Heart left ventricle (tissue), 16 donors: ENCODE measurements around the gene CLRN1. TPM values are rescaled to one million over a fixed set of nuclear protein-coding genes. Genes with fewer than 3 reads are reported as not detected.

Experiments
- ATAC-seq, 4 donors: fragments of 200-7000 bp; cut with Tn5 transposase; one replicate each; pipeline ENCODE4 v1.9.1; 2020 to 2022; ENCODE audit warnings: moderate library complexity in 4 of 4, mild to moderate bottlenecking in 3 of 4, moderate number of reproducible peaks in 1 of 4
- DNase-seq, 5 donors: peaks; one replicate each; pipeline ENCODE4 v3.0.0-alpha.2; 2020
- H3K27ac ChIP-seq, 12 donors: fragments of 200-600 bp; sonication (generic) in 4 of 12; one replicate each; pipeline versions ENCODE4 v1.5.0 to v1.8.0; 2016 to 2022; ENCODE audit warnings: mild to moderate bottlenecking in 2 of 12
- H3K27me3 ChIP-seq, 9 donors: fragments of 200-600 bp; sonication (generic) in 2 of 9; one replicate each; pipeline versions ENCODE4 v1.5.1 to v1.8.0; 2016 to 2022; ENCODE audit warnings: mild to moderate bottlenecking in 3 of 9
- H3K36me3 ChIP-seq, 9 donors: fragments of 200-600 bp; sonication (generic) in 2 of 9; one replicate each; pipeline versions ENCODE4 v1.5.0 to v1.8.0; 2018 to 2022; ENCODE audit warnings: mild to moderate bottlenecking in 2 of 9
- H3K4me1 ChIP-seq, 12 donors: fragments of 200-600 bp; sonication (generic) in 4 of 12; one replicate each; pipeline versions ENCODE4 v1.5.0 to v1.8.0; 2016 to 2022; ENCODE audit warnings: mild to moderate bottlenecking in 3 of 12
- H3K4me3 ChIP-seq, 12 donors: fragments of 200-600 bp; sonication (generic) in 4 of 12; one replicate each; pipeline versions ENCODE4 v1.5.0 to v1.8.0; 2017 to 2022; ENCODE audit warnings: mild to moderate bottlenecking in 9 of 12, moderate library complexity in 4 of 12
- H3K9me3 ChIP-seq, 12 donors: fragments of 200-600 bp; sonication (generic) in 4 of 12; one replicate each; pipeline versions ENCODE4 v1.5.0 to v1.8.0; 2016 to 2022; ENCODE audit warnings: mild to moderate bottlenecking in 1 of 12
- CTCF ChIP-seq, 12 donors: fragments of 200-600 bp; sonication (generic) in 4 of 12; IDR thresholded peaks; one replicate each; pipeline versions ENCODE4 v1.5.0 to v1.8.0; 2018 to 2022; ENCODE audit warnings: antibody characterized with exemption in 12 of 12, mild to moderate bottlenecking in 5 of 12
- POLR2A ChIP-seq, 2 donors: fragments of 450-650 bp; IDR thresholded peaks; one replicate each; pipeline ENCODE4 v1.6.1; 2017; ENCODE audit warnings: antibody characterized with exemption in 2 of 2, mild to moderate bottlenecking in 2 of 2, moderate library complexity in 2 of 2
- WGBS, 4 donors: extraction: QIAGEN DNeasy Blood & Tissue Kit in 2 of 4; methylation state at CpG; one replicate each; pipeline versions ENCODE4 v1.1.5 to v1.1.7; 2013 to 2018; 5-methylcytosine and 5-hydroxymethylcytosine counted together
- intact Hi-C, 10 donors: fragments of 100-400 bp; cut with DNase I; formaldehyde crosslinking; loops; one replicate each; pipeline versions ENCODE4 v1.11.1 to v1.14.2; 2022
- polyA plus RNA-seq, 2 donors: library from polyadenylated mRNA; stranded (reverse); fragments of 200-250 nt; gene quantifications; one replicate each; pipeline ENCODE4 v1.2.3, GENCODE V29; 2013
- total RNA-seq, 9 donors: library from RNA; depleted of rRNA in 2 of 9; stranded (reverse); fragments of >200 nt in 2 of 9; fragmentation: NEBNext Ultra II Directional in 3 of 9; extraction: Animal tissue kit (Norgen Biotek cat#: 25700) in 3 of 9; gene quantifications; one replicate each; pipeline versions ENCODE4 v1.1.0 to v1.2.4, GENCODE V29; 2016 to 2023
- donor health status: ischemic (EF 13 %, LVEDD 7.1; RV severe dilation, severe dysfunction).
- donor health status: healthy with polysubstance abuse.
- donor health status: DM: no; HTN: yes; CAD: no.
- donor health status: DM: no; HTN: no; CAD: no.
- donor health status: ischemic (EF 25% LVEDD 6.9; RV normal size, moderate dysfunction).
- donor health status: ischemic (EF 25% LVEDD 5.7; RV mildly dilated, moderate dysfunction).
- donor health status: healthy.
- donor health status: DM: yes; HTN: yes; CAD: no.
- donor health status: ischemic (EF 35%, LVEDD 5.7; RV mildly dilated, moderate dysfunction).
- donor health status: nonischemic (EF 11% LVEDD 7.7; RV severe dilation, severe dysfunction).
- donor health status: DM: yes; HTN: yes; CAD: no.
- donor health status: PGD.
- donor health status: ischemic (EF 29% LVEDD 5.4; RV normal size, mild dysfunction).
- donor health status: nonischemic (EF 23%, LVEDD 6.1; RV moderate dilation, normal function).

CLRN1 gene
- total and polyA plus RNA-seq, 11 donors, result not detected

- H3K27ac ChIP-seq, result no peak overlapping the region
- no peak for TF ChIP-seq CTCF (IDR thresholded peaks at IDR 0.05)
- no peaks in the 10 kb centered on the region for H3K9me3 ChIP-seq
- intact Hi-C loops, result loop anchor here in 8 of 10 donors (2.0 to 10.0 kb wide), 3 partner anchors 217 to 219 kb away; no protein-coding TSS in a partner anchor
- H3K4me1 ChIP-seq, result peaks cover 0 to 7% (median 0%) of the 10 kb centered on the region in 12 donors
- no peaks in the 10 kb centered on the region for H3K36me3 ChIP-seq
- DNase-seq (no peak), ATAC-seq (no peak)
- H3K4me3 ChIP-seq, result no peak overlapping the region
- WGBS, 4 donors, result 84 to 94% (median 92%) methylated on average over 1 of the region's 1 CpG
- peaks cover 0 to 9% (median 0%) of the 10 kb centered on the region in 9 donors for H3K27me3 ChIP-seq
Observed at GRCh38 chr3:150928234-150928633, 44.3 kb downstream of the CLRN1 start.

- ATAC-seq (no peak), DNase-seq (no peak)
- 79 to 87% (median 83%) methylated on average over 7 of the region's 7 CpGs for WGBS, 4 donors
- peaks cover 0 to 9% (median 0%) of the 10 kb centered on the region in 9 donors for H3K27me3 ChIP-seq
- no peak overlapping the region for H3K27ac ChIP-seq
- H3K9me3 ChIP-seq, result no peaks in the 10 kb centered on the region
- H3K4me3 ChIP-seq, result no peak overlapping the region
- TF ChIP-seq POLR2A (IDR thresholded peaks at IDR 0.05) (no peak), CTCF (IDR thresholded peaks at IDR 0.05) (no peak)
- H3K4me1 ChIP-seq, result peaks cover 0 to 7% (median 0%) of the 10 kb centered on the region in 12 donors
- intact Hi-C loops, result loop anchor here in 7 of 10 donors (5.0 to 10.0 kb wide), 2 partner anchors 218 to 221 kb away; no protein-coding TSS in a partner anchor
- no peaks in the 10 kb centered on the region for H3K36me3 ChIP-seq
Observed at GRCh38 chr3:150926328-150926727, 46.2 kb downstream of the CLRN1 start.

GRCh38 chr3:150925751-150926201 lies 46.8 kb downstream of the CLRN1 start:
- H3K27ac ChIP-seq, result no peak overlapping the region
- H3K36me3 ChIP-seq, result no peaks in the 10 kb centered on the region
- peaks cover 0 to 7% (median 0%) of the 10 kb centered on the region in 12 donors for H3K4me1 ChIP-seq
- DNase-seq (peak; percentile 11 to 68 (median 39)), ATAC-seq (peak; percentile 20 to 82 (median 78))
- peak; percentile 20 to 56 (median 44) for TF ChIP-seq CTCF (IDR thresholded peaks at IDR 0.05)
- no peak for TF ChIP-seq POLR2A (IDR thresholded peaks at IDR 0.05)
- 11 to 22% (median 13%) methylated on average over 8 to 14 of the region's 14 CpGs for WGBS, 4 donors
- H3K9me3 ChIP-seq, result no peaks in the 10 kb centered on the region
- H3K27me3 ChIP-seq, result peaks cover 0 to 9% (median 0%) of the 10 kb centered on the region in 9 donors
- H3K4me3 ChIP-seq, result peak overlapping the region in 6 of 12 donors; percentile 2 to 35 (median 19)
- intact Hi-C loops, result loop anchor here in 8 of 10 donors (2.0 to 10.0 kb wide), 3 partner anchors 219 to 222 kb away; no protein-coding TSS in a partner anchor

- Histone ChIP-seq H3K4me3 (no peak overlapping the region), H3K4me1 (peaks cover 0 to 7% (median 0%) of the 10 kb centered on the region in 12 donors), H3K27me3 (peaks cover 0 to 9% (median 0%) of the 10 kb centered on the region in 9 donors), H3K27ac (no peak overlapping the region), H3K9me3 (no peaks in the 10 kb centered on the region), H3K36me3 (no peaks in the 10 kb centered on the region)
- ATAC-seq (no peak), DNase-seq (no peak)
- TF ChIP-seq POLR2A (IDR thresholded peaks at IDR 0.05) (no peak), CTCF (IDR thresholded peaks at IDR 0.05) (no peak)
- intact Hi-C loops, result loop anchor here in 4 of 10 donors (10.0 kb wide), 1 partner anchor 222 kb away; no protein-coding TSS in a partner anchor
- WGBS, 4 donors, result 52 to 74% (median 65%) methylated on average over 10 of the region's 10 CpGs
Observed at GRCh38 chr3:150922611-150923010, 49.9 kb downstream of the CLRN1 start.
